ENCODE data around the gene FPGS.

The FPGS gene

GRCh38 chr9:127801955-127802575 lies 617 bp upstream of the FPGS start:
- peak overlapping the region; percentile 95 for H3K27ac Mint-ChIP-seq (ENCODE audit: low read depth)
- H3K4me1 Mint-ChIP-seq, result peaks cover 25% of the 10 kb centered on the region

GRCh38 chr9:127803507-127804352 lies 1.0 kb downstream of the FPGS start:
- peak overlapping the region; percentile 95 for H3K27ac Mint-ChIP-seq (ENCODE audit: low read depth)
- DNase-seq (ENCODE audit: low spot score in 2 of 2) (no peak), ATAC-seq (replicated peaks; ENCODE audit: extremely low read depth, poor library complexity, severe bottlenecking) (peak; percentile 17)
- H3K36me3 Mint-ChIP-seq (ENCODE audit: insufficient read depth), result peaks cover 21% of the 10 kb centered on the region
- no peaks in the 10 kb centered on the region for H3K27me3 Mint-ChIP-seq
- H3K9me3 Mint-ChIP-seq, result no peaks in the 10 kb centered on the region
- H3K4me1 Mint-ChIP-seq, result peaks cover 24% of the 10 kb centered on the region
- peak overlapping the region; percentile 93 for H3K4me3 Mint-ChIP-seq

More at GRCh38 chr9:127801955-127802575, 617 bp upstream of the FPGS start:
- peak overlapping the region; percentile 93 for H3K4me3 Mint-ChIP-seq
- no peaks in the 10 kb centered on the region for H3K9me3 Mint-ChIP-seq
- H3K36me3 Mint-ChIP-seq (ENCODE audit: insufficient read depth), result peaks cover 8% of the 10 kb centered on the region
- no peak for DNase-seq (ENCODE audit: low spot score in 2 of 2)
- no peak for ATAC-seq (replicated peaks; ENCODE audit: extremely low read depth, poor library complexity, severe bottlenecking)
- no peaks in the 10 kb centered on the region for H3K27me3 Mint-ChIP-seq

- Mint-ChIP-seq H3K4me1 (peaks cover 24% of the 10 kb centered on the region), H3K36me3 (ENCODE audit: insufficient read depth) (peaks cover 28% of the 10 kb centered on the region), H3K4me3 (no peak overlapping the region), H3K27ac (ENCODE audit: low read depth) (no peak overlapping the region), H3K9me3 (no peaks in the 10 kb centered on the region), H3K27me3 (no peaks in the 10 kb centered on the region)
- no peak for DNase-seq (ENCODE audit: low spot score in 2 of 2)
- no peak for ATAC-seq (replicated peaks; ENCODE audit: extremely low read depth, poor library complexity, severe bottlenecking)
Observed at GRCh38 chr9:127805620-127806019, 2.9 kb downstream of the FPGS start.

DNA sequence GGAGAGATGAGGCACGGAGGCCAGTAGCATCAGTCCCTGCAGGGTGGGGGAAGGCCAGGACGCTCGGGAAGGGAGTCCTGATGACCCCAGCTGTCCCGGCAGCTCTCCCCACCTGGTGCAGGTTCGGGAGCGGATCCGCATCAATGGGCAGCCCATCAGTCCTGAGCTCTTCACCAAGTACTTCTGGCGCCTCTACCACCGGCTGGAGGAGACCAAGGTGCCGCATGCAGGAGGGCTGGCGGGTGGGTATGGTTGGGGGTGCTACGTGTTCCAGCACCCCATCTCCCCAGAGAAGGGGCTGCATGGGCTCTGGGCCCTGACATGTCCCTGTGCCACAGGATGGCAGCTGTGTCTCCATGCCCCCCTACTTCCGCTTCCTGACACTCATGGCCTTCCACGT lies 4.2 kb downstream of the FPGS start:
- no peak for ATAC-seq (replicated peaks; ENCODE audit: extremely low read depth, poor library complexity, severe bottlenecking)
- Mint-ChIP-seq H3K27me3 (no peaks in the 10 kb centered on the region), H3K9me3 (no peaks in the 10 kb centered on the region), H3K4me3 (no peak overlapping the region), H3K27ac (ENCODE audit: low read depth) (peak overlapping the region; percentile 39), H3K4me1 (peaks cover 24% of the 10 kb centered on the region), H3K36me3 (ENCODE audit: insufficient read depth) (peaks cover 33% of the 10 kb centered on the region)
- no peak for DNase-seq (ENCODE audit: low spot score in 2 of 2)

GRCh38 chr9:127808347-127809001 lies 5.8 kb downstream of the FPGS start:
- DNase-seq (ENCODE audit: low spot score in 2 of 2) (no peak), ATAC-seq (replicated peaks; ENCODE audit: extremely low read depth, poor library complexity, severe bottlenecking) (no peak)
- Mint-ChIP-seq H3K9me3 (no peaks in the 10 kb centered on the region), H3K4me1 (peaks cover 16% of the 10 kb centered on the region), H3K4me3 (no peak overlapping the region), H3K27me3 (no peaks in the 10 kb centered on the region), H3K36me3 (ENCODE audit: insufficient read depth) (peaks cover 36% of the 10 kb centered on the region), H3K27ac (ENCODE audit: low read depth) (no peak overlapping the region)

DNA sequence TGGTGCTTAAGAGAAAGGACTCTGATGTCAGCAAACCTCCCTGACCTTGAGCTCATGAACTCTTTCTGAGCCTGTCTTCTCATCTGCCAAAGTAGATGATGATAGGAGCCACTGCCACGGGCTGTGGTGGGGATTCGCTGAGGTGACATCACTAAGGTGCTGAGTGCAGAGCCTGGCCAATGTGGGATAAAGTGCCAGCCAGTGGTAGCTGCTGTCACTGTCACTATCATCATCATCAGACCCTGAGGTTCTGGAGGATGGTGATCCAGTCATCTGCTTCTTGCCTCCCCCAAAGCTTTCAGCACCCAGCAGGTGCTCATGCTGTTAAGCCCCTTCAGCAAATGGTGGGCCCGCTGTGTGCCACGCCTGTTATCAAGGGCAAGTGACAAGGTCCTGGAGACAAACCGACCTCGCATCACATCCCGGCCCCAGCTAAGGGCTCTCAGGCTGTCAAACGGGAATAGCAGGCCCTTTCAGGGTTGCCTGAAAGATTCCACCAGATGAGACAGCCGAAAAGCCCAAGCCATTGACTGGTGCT lies 6.4 kb downstream of the FPGS start:
- H3K36me3 Mint-ChIP-seq (ENCODE audit: insufficient read depth), result peaks cover 39% of the 10 kb centered on the region

DNA sequence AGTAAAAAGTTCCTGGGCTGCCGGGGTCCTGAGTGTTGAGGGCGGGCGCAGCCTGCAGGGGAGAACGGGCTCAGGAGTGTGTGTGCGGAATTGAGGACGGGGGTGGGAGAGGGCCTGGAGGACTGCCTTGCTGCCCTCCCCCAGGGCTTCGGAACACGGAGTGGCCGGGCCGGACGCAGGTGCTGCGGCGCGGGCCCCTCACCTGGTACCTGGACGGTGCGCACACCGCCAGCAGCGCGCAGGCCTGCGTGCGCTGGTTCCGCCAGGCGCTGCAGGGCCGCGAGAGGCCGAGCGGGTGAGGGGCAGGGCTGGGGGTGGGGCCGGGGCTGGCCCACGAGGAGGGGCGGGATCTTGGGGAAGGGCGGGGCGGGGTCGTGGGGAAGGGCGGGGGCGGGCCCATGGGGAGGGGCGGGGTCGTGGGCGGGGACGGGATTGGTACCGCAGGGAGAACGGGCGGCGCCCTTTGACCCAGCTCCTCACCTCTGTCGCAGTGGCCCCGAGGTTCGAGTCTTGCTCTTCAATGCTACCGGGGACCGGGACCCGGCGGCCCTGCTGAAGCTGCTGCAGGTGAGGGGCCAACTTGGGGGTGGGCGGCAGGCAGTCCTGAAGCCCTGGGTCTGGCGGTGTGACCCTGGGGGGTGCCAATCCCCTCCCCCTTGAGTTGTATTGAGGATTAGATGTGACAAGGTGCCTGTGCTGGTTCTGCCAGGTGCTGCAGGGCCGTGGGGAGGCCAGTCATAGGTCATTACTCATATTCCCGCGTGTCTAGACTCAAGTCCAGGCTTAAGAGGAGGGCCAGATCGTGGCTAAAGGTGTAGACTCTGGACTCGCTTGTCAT lies 7.1 kb downstream of the FPGS start:
- Mint-ChIP-seq H3K27ac (ENCODE audit: low read depth) (no peak overlapping the region), H3K4me1 (peaks cover 6% of the 10 kb centered on the region), H3K27me3 (no peaks in the 10 kb centered on the region), H3K9me3 (no peaks in the 10 kb centered on the region), H3K36me3 (ENCODE audit: insufficient read depth) (peaks cover 39% of the 10 kb centered on the region), H3K4me3 (no peak overlapping the region)
- no peak for ATAC-seq (replicated peaks; ENCODE audit: extremely low read depth, poor library complexity, severe bottlenecking)
- no peak for DNase-seq (ENCODE audit: low spot score in 2 of 2)

More for the DNA sequence above, 6.4 kb downstream of the FPGS start:
- Mint-ChIP-seq H3K27me3 (no peaks in the 10 kb centered on the region), H3K4me3 (no peak overlapping the region), H3K9me3 (no peaks in the 10 kb centered on the region), H3K27ac (ENCODE audit: low read depth) (no peak overlapping the region), H3K4me1 (peaks cover 10% of the 10 kb centered on the region)
- no peak for ATAC-seq (replicated peaks; ENCODE audit: extremely low read depth, poor library complexity, severe bottlenecking)
- DNase-seq (ENCODE audit: low spot score in 2 of 2), result no peak

GRCh38 chr9:127810378-127811187 lies 7.9 kb downstream of the FPGS start:
- ATAC-seq (replicated peaks; ENCODE audit: extremely low read depth, poor library complexity, severe bottlenecking) (no peak), DNase-seq (ENCODE audit: low spot score in 2 of 2) (no peak)
- H3K27ac Mint-ChIP-seq (ENCODE audit: low read depth), result no peak overlapping the region
- H3K36me3 Mint-ChIP-seq (ENCODE audit: insufficient read depth), result peaks cover 39% of the 10 kb centered on the region
- H3K9me3 Mint-ChIP-seq, result no peaks in the 10 kb centered on the region
- H3K4me3 Mint-ChIP-seq, result no peak overlapping the region
- H3K27me3 Mint-ChIP-seq, result no peaks in the 10 kb centered on the region
- H3K4me1 Mint-ChIP-seq, result peaks cover 6% of the 10 kb centered on the region

DNA sequence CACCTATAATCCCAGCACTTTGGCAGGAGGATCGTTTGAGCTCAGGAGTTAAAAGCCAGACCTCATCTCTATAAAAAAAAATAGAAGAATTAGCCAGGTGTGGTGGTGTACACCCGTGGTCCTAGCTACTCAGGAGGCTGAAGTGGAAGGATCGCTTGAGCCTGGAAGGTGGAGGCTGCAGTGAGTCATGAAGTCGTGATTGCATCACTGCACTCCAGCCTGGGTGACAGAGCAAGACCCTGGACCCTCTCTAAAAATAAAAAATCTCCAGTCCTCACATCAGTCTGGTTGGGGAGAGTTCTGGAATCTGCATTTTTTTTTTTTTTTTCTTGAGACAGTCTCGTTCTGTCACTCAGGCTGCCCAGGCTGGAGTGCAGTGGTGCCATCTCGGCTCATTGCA lies 9.3 kb downstream of the FPGS start:
- Mint-ChIP-seq H3K27ac (ENCODE audit: low read depth) (no peak overlapping the region), H3K36me3 (ENCODE audit: insufficient read depth) (peaks cover 37% of the 10 kb centered on the region), H3K27me3 (no peaks in the 10 kb centered on the region), H3K9me3 (no peaks in the 10 kb centered on the region), H3K4me1 (no peaks in the 10 kb centered on the region), H3K4me3 (no peak overlapping the region)
- ATAC-seq (replicated peaks; ENCODE audit: extremely low read depth, poor library complexity, severe bottlenecking), result no peak
- no peak for DNase-seq (ENCODE audit: low spot score in 2 of 2)

DNA sequence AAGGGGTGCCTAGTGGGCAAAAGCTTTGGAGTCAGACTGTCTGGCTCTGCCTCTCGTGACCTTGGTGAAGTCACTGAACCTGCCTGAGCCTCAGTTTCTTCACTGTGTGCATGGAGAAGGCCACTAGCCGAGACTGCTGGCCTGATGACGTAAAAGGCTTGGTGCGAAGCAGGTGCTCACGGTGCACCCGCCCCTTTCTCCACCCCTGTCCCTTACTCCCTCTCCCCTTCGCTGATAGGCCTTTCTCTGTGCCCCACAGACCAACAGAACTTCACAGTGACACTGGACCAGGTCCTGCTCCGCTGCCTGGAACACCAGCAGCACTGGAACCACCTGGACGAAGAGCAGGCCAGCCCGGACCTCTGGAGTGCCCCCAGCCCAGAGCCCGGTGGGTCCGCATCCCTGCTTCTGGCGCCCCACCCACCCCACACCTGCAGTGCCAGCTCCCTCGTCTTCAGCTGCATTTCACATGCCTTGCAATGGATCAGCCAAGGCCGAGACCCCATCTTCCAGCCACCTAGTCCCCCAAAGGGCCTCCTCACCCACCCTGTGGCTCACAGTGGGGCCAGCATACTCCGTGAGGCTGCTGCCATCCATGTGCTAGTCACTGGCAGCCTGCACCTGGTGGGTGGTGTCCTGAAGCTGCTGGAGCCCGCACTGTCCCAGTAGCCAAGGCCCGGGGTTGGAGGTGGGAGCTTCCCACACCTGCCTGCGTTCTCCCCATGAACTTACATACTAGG lies 10.4 kb downstream of the FPGS start:
- Mint-ChIP-seq H3K4me3 (no peak overlapping the region), H3K27me3 (no peaks in the 10 kb centered on the region), H3K4me1 (no peaks in the 10 kb centered on the region), H3K36me3 (ENCODE audit: insufficient read depth) (peaks cover 27% of the 10 kb centered on the region), H3K9me3 (no peaks in the 10 kb centered on the region), H3K27ac (ENCODE audit: low read depth) (peak overlapping the region; percentile 16)
- DNase-seq (ENCODE audit: low spot score in 2 of 2) (no peak), ATAC-seq (replicated peaks; ENCODE audit: extremely low read depth, poor library complexity, severe bottlenecking) (no peak)

- Mint-ChIP-seq H3K4me3 (no peak overlapping the region), H3K36me3 (ENCODE audit: insufficient read depth) (peaks cover 23% of the 10 kb centered on the region), H3K9me3 (no peaks in the 10 kb centered on the region), H3K27ac (ENCODE audit: low read depth) (peak overlapping the region; percentile 16), H3K27me3 (no peaks in the 10 kb centered on the region), H3K4me1 (no peaks in the 10 kb centered on the region)
- no peak for ATAC-seq (replicated peaks; ENCODE audit: extremely low read depth, poor library complexity, severe bottlenecking)
- no peak for DNase-seq (ENCODE audit: low spot score in 2 of 2)
Observed at GRCh38 chr9:127813686-127814226, 11.1 kb downstream of the FPGS start.
